Ectodermal cell (in vitro differentiated cells): ENCODE data around the gene ARFRP1.

Experiments
- H3K27ac ChIP-seq: 2 replicates; pipeline ENCODE4 v1.7.0; 2013; ENCODE audit warnings: mild to moderate bottlenecking, low read depth, low read length; ENCODE audit not compliant: insufficient read depth, poor library complexity, severe bottlenecking
- H3K27me3 ChIP-seq: 2 replicates; pipeline ENCODE4 v1.7.0; 2013; ENCODE audit warnings: mild to moderate bottlenecking, low read length; ENCODE audit not compliant: insufficient read depth, control insufficient read depth, poor library complexity, severe bottlenecking
- H3K36me3 ChIP-seq: one replicate; pipeline ENCODE4 v1.7.0; 2013; ENCODE audit warnings: low read length; ENCODE audit not compliant: control insufficient read depth, insufficient read depth
- H3K4me1 ChIP-seq: one replicate; pipeline ENCODE4 v1.7.0; 2013; ENCODE audit warnings: low read length; ENCODE audit not compliant: control insufficient read depth, insufficient read depth
- H3K4me3 ChIP-seq: 2 replicates; pipeline ENCODE4 v1.7.0; 2013; ENCODE audit warnings: low read depth, low read length, control low read depth; ENCODE audit not compliant: insufficient read depth
- H3K9me3 ChIP-seq: 2 replicates; pipeline ENCODE4 v1.7.0; 2013; ENCODE audit warnings: mild to moderate bottlenecking, low read length, moderate library complexity; ENCODE audit not compliant: control insufficient read depth
- WGBS, 2 experiments: methylation state at CpG; one replicate each; pipeline ENCODE4 v1.1.7; 2013; ENCODE audit warnings: missing lambda C conversion rate in 2 of 2; 5-methylcytosine and 5-hydroxymethylcytosine counted together

The ARFRP1 gene

GRCh38 chr20:63696306-63696627 lies 11.5 kb downstream of the ARFRP1 start:
- no peaks in the 10 kb centered on the region for H3K36me3 ChIP-seq
- WGBS, 2 experiments, result 59 to 60% methylated on average over 6 of the region's 6 CpGs
- no peaks in the 10 kb centered on the region for H3K9me3 ChIP-seq
- no peak overlapping the region for H3K4me3 ChIP-seq
- peaks cover 5% of the 10 kb centered on the region for H3K4me1 ChIP-seq
- H3K27me3 ChIP-seq, result no peaks in the 10 kb centered on the region
- H3K27ac ChIP-seq, result no peak overlapping the region

- H3K27ac ChIP-seq, result no peak overlapping the region
- H3K9me3 ChIP-seq, result no peaks in the 10 kb centered on the region
- no peaks in the 10 kb centered on the region for H3K27me3 ChIP-seq
- H3K4me3 ChIP-seq, result no peak overlapping the region
- no peaks in the 10 kb centered on the region for H3K36me3 ChIP-seq
- H3K4me1 ChIP-seq, result peaks cover 5% of the 10 kb centered on the region
- 94% methylated on average over 25 of the region's 25 CpGs for WGBS, 2 experiments
These were observed 12.1 kb downstream of the ARFRP1 start for GRCh38 chr20:63695424-63696305.

- no peak overlapping the region for H3K4me3 ChIP-seq
- WGBS, 2 experiments, result 95 to 96% methylated on average over 37 of the region's 37 CpGs
- peaks cover 5% of the 10 kb centered on the region for H3K4me1 ChIP-seq
- H3K27ac ChIP-seq, result no peak overlapping the region
- H3K36me3 ChIP-seq, result no peaks in the 10 kb centered on the region
- no peaks in the 10 kb centered on the region for H3K27me3 ChIP-seq
- no peaks in the 10 kb centered on the region for H3K9me3 ChIP-seq
These were observed 13.0 kb downstream of the ARFRP1 start for GRCh38 chr20:63694584-63695423.

GRCh38 chr20:63693733-63694583 lies 13.8 kb downstream of the ARFRP1 start:
- H3K27ac ChIP-seq, result no peak overlapping the region
- peaks cover 5% of the 10 kb centered on the region for H3K4me1 ChIP-seq
- no peaks in the 10 kb centered on the region for H3K27me3 ChIP-seq
- no peaks in the 10 kb centered on the region for H3K36me3 ChIP-seq
- no peaks in the 10 kb centered on the region for H3K9me3 ChIP-seq
- H3K4me3 ChIP-seq, result no peak overlapping the region
- WGBS, 2 experiments, result 96 to 98% methylated on average over 21 of the region's 21 CpGs

DNA sequence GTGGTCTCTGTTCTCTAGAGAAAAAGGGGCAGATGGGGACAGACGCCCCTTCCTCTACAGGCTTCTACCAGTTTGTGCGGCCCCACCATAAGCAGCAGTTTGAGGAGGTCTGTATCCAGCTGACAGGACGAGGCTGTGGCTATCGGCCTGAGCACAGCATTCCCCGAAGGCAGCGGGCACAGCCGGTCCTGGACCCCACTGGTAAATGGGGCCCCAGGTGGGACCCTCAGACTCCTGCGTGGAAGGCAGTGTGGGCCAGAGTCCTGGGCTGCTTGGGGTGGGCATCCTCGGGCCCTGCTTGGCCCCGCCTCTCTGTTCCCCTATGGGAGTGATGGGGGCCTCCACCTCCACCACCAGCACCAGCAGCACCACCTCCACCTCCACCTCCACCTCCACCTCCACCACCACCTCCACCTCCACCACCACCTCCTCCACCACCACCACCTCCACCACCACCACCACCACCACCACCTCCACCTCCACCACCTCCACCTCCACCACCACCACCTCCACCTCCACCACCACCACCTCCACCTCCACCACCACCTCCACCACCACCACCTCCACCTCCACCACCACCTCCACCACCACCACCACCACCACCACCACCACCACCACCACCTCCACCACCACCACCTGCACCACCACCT lies 14.6 kb downstream of the ARFRP1 start:
- Histone ChIP-seq H3K27me3 (no peaks in the 10 kb centered on the region), H3K4me3 (no peak overlapping the region), H3K27ac (no peak overlapping the region), H3K36me3 (no peaks in the 10 kb centered on the region), H3K9me3 (no peaks in the 10 kb centered on the region), H3K4me1 (peaks cover 5% of the 10 kb centered on the region)
- WGBS, 2 experiments, result 95 to 98% methylated on average over 10 of the region's 10 CpGs

DNA sequence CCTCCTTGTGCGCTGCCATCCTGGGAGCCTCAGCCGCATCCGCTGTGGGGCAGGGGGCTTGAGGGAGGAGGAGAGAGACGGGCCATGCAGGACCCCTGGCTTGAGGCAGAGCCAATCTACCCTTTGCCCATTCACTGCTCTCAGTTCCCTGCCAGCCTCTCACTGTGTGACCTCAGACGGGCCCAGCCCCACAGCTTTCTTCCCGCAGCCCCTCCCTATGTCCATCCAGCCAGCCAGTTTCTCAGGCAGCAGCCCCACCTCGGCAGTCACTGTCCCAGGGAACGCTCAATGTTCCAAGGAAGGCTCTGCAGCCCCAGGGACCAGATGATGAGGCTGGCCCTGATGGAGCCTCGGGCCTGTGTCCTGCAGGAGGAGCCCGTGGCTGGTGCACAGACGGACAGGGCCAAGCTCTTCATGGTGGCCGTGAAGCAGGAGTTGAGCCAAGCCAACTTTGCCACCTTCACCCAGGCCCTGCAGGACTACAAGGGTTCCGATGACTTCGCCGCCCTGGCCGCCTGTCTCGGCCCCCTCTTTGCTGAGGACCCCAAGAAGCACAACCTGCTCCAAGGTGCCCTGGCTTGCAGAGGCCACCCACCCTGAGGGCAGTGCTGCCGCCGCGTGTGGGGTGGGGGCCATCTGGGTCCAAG lies 15.2 kb downstream of the ARFRP1 start:
- Histone ChIP-seq H3K36me3 (no peaks in the 10 kb centered on the region), H3K27me3 (no peaks in the 10 kb centered on the region), H3K4me1 (peaks cover 5% of the 10 kb centered on the region), H3K9me3 (no peaks in the 10 kb centered on the region), H3K4me3 (no peak overlapping the region), H3K27ac (no peak overlapping the region)
- WGBS, 2 experiments, result 93% methylated on average over 20 of the region's 20 CpGs

GRCh38 chr20:63691711-63692435 lies 15.9 kb downstream of the ARFRP1 start:
- H3K27ac ChIP-seq, result no peak overlapping the region
- no peak overlapping the region for H3K4me3 ChIP-seq
- H3K9me3 ChIP-seq, result no peaks in the 10 kb centered on the region
- 93 to 96% methylated on average over 21 of the region's 21 CpGs for WGBS, 2 experiments
- H3K36me3 ChIP-seq, result no peaks in the 10 kb centered on the region
- peaks cover 3% of the 10 kb centered on the region for H3K4me1 ChIP-seq
- no peaks in the 10 kb centered on the region for H3K27me3 ChIP-seq

DNA sequence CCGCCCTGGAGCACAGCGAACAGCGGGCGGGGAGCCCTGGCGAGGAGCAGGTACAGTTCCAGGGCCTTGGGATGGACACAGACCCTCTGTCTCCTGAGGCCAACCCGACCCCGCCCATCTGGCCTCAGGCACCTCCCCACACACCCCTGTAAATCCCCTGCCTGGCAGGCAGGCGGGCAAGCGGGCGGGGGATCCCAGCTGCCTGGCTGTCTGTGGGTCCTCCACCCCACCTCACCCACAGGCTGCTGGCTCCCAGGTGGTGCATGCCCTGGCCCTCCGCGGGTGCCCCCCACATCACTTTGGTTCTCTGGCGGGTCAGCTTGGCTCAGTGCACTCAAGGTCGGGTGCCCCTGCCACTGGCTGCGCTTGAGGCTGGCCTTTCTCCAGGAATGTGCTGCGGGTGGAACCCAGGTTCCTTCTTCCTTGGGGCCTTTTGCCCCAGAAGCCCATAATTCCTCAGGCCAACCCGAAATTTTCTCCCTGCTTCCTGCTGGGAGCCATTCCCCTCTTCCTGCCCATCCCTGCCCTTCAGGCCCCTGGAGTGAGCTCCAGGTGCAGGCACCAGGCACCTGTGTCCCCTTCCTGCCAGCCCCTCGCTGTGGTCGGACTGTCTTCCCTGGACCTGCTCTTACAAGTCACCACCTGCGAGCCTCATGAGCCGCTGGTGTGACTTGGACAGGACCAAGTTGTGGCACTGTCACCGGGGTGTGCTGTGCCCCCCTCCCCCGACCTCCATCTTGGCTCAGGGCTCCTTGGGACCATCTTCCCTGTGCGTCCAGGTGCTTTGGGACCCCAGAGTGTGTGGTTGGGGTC lies 16.7 kb downstream of the ARFRP1 start:
- 93 to 95% methylated on average over 24 of the region's 24 CpGs for WGBS, 2 experiments
- no peaks in the 10 kb centered on the region for H3K9me3 ChIP-seq
- no peaks in the 10 kb centered on the region for H3K36me3 ChIP-seq
- H3K27ac ChIP-seq, result no peak overlapping the region
- no peak overlapping the region for H3K4me3 ChIP-seq
- no peaks in the 10 kb centered on the region for H3K4me1 ChIP-seq
- no peaks in the 10 kb centered on the region for H3K27me3 ChIP-seq
